Measurements from ENCODE around the gene CAMK4.

CAMK4 gene

GRCh38 chr5:111415053-111415452 is 190.9 kb downstream of the CAMK4 start:
- Histone ChIP-seq H3K27ac (ENCODE audit: low read length) (no peak overlapping the region), H3K4me3 (ENCODE audit: low read length) (no peak overlapping the region), H3K27me3 (ENCODE audit: low read depth, low read length) (no peaks in the 10 kb centered on the region), H3K79me2 (ENCODE audit: low read length) (no peaks in the 10 kb centered on the region), H3K36me3 (replicated peaks; ENCODE audit: low read depth, low read length) (peaks cover 12% of the 10 kb centered on the region), H3K9ac (ENCODE audit: low read length) (no peak overlapping the region), H3K9me3 (ENCODE audit: insufficient read depth, low read length) (no peaks in the 10 kb centered on the region), H3K4me1 (ENCODE audit: low read length) (peaks cover 5% of the 10 kb centered on the region; the same call in 1 of the 2 replicates), H3K4me2 (ENCODE audit: low read length) (no peak overlapping the region), H2AFZ (ENCODE audit: low read depth, low read length) (no peak overlapping the region), H4K20me1 (ENCODE audit: insufficient read depth, low read length) (no peaks in the 10 kb centered on the region)
- TF ChIP-seq, protein P1, sequence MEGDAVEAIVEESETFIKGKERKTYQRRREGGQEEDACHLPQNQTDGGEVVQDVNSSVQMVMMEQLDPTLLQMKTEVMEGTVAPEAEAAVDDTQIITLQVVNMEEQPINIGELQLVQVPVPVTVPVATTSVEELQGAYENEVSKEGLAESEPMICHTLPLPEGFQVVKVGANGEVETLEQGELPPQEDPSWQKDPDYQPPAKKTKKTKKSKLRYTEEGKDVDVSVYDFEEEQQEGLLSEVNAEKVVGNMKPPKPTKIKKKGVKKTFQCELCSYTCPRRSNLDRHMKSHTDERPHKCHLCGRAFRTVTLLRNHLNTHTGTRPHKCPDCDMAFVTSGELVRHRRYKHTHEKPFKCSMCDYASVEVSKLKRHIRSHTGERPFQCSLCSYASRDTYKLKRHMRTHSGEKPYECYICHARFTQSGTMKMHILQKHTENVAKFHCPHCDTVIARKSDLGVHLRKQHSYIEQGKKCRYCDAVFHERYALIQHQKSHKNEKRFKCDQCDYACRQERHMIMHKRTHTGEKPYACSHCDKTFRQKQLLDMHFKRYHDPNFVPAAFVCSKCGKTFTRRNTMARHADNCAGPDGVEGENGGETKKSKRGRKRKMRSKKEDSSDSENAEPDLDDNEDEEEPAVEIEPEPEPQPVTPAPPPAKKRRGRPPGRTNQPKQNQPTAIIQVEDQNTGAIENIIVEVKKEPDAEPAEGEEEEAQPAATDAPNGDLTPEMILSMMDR (IDR thresholded peaks at IDR 0.05; ENCODE audit: low read depth, low read length), result no peak
- TF ChIP-seq EZH2phosphoT487 (IDR thresholded peaks at IDR 0.05; ENCODE audit: low read depth), result no peak

- H3K4me3 ChIP-seq (ENCODE audit: low read length), result no peak overlapping the region
- H2AFZ ChIP-seq (ENCODE audit: low read depth, low read length), result no peak overlapping the region
- H3K27ac ChIP-seq (ENCODE audit: low read length), result no peak overlapping the region
- no peaks in the 10 kb centered on the region for H3K27me3 ChIP-seq (ENCODE audit: low read depth, low read length)
- H3K9ac ChIP-seq (ENCODE audit: low read length), result no peak overlapping the region
- peaks cover 26% of the 10 kb centered on the region for H4K20me1 ChIP-seq (ENCODE audit: insufficient read depth, low read length)
- peaks cover 12% of the 10 kb centered on the region for H3K4me1 ChIP-seq (ENCODE audit: low read length)
- H3K4me2 ChIP-seq (ENCODE audit: low read length), result no peak overlapping the region
- TF ChIP-seq EZH2phosphoT487 (IDR thresholded peaks at IDR 0.05; ENCODE audit: low read depth), result no peak
- TF ChIP-seq, protein P1 (IDR thresholded peaks at IDR 0.05; ENCODE audit: low read depth, low read length), result no peak
- no peaks in the 10 kb centered on the region for H3K9me3 ChIP-seq (ENCODE audit: insufficient read depth, low read length)
- peaks cover 3% of the 10 kb centered on the region; the same call in 1 of the 2 replicates for H3K79me2 ChIP-seq (ENCODE audit: low read length)
- peaks cover 11% of the 10 kb centered on the region for H3K36me3 ChIP-seq (replicated peaks; ENCODE audit: low read depth, low read length)
These were observed 198.1 kb downstream of the CAMK4 start for GRCh38 chr5:111422245-111422644.

GRCh38 chr5:111422747-111423720 is 198.8 kb downstream of the CAMK4 start:
- no peak for TF ChIP-seq EZH2phosphoT487 (IDR thresholded peaks at IDR 0.05; ENCODE audit: low read depth)
- TF ChIP-seq, protein P1 (IDR thresholded peaks at IDR 0.05; ENCODE audit: low read depth, low read length), result no peak
- H3K4me2 ChIP-seq (ENCODE audit: low read length), result no peak overlapping the region
- H4K20me1 ChIP-seq (ENCODE audit: insufficient read depth, low read length), result peaks cover 26% of the 10 kb centered on the region
- H3K27me3 ChIP-seq (ENCODE audit: low read depth, low read length), result no peaks in the 10 kb centered on the region
- H3K36me3 ChIP-seq (replicated peaks; ENCODE audit: low read depth, low read length), result peaks cover 6% of the 10 kb centered on the region
- peaks cover 3% of the 10 kb centered on the region; the same call in 1 of the 2 replicates for H3K79me2 ChIP-seq (ENCODE audit: low read length)
- no peak overlapping the region for H3K27ac ChIP-seq (ENCODE audit: low read length)
- H3K4me1 ChIP-seq (ENCODE audit: low read length), result peaks cover 12% of the 10 kb centered on the region
- H3K9ac ChIP-seq (ENCODE audit: low read length), result no peak overlapping the region
- no peak overlapping the region for H2AFZ ChIP-seq (ENCODE audit: low read depth, low read length)
- H3K4me3 ChIP-seq (ENCODE audit: low read length), result no peak overlapping the region
- no peaks in the 10 kb centered on the region for H3K9me3 ChIP-seq (ENCODE audit: insufficient read depth, low read length)

DNA sequence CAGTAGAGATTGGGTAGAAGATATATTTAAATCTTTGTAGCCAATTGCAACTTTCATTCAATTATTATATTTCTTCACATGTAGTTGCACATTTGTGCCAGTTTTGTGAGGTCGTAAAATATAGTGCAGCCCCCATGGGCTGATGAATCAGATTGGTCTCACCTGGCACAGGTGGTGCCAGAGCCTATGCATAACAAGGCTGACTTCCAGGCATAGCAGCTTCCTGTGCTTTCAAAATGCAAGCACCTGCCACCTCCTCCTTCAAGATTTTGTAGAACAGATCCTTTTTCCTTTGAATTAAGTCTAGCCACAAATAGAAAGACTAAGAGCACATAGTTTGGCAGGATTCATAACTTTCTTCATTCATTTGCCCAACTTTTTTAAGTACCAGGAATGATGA is 201.0 kb downstream of the CAMK4 start:
- Histone ChIP-seq H3K36me3 (replicated peaks; ENCODE audit: low read depth, low read length) (peaks cover 6% of the 10 kb centered on the region), H3K4me2 (ENCODE audit: low read length) (no peak overlapping the region), H3K4me3 (ENCODE audit: low read length) (no peak overlapping the region), H3K27ac (ENCODE audit: low read length) (no peak overlapping the region), H2AFZ (ENCODE audit: low read depth, low read length) (no peak overlapping the region), H3K9me3 (ENCODE audit: insufficient read depth, low read length) (no peaks in the 10 kb centered on the region), H4K20me1 (ENCODE audit: insufficient read depth, low read length) (peaks cover 26% of the 10 kb centered on the region), H3K79me2 (ENCODE audit: low read length) (peaks cover 3% of the 10 kb centered on the region; the same call in 1 of the 2 replicates), H3K9ac (ENCODE audit: low read length) (no peak overlapping the region), H3K27me3 (ENCODE audit: low read depth, low read length) (no peaks in the 10 kb centered on the region), H3K4me1 (ENCODE audit: low read length) (peaks cover 12% of the 10 kb centered on the region)
- TF ChIP-seq, protein P1 (IDR thresholded peaks at IDR 0.05; ENCODE audit: low read depth, low read length), result no peak
- no peak for TF ChIP-seq EZH2phosphoT487 (IDR thresholded peaks at IDR 0.05; ENCODE audit: low read depth)

Data from OCI-LY3 (cell line).